ENCODE measurements around the gene ERF.

The ERF gene

GRCh38 chr19:42214810-42215485, 40.0 kb downstream of the ERF start:
- DNase-seq (ENCODE audit: low read depth), result no peak

DNA sequence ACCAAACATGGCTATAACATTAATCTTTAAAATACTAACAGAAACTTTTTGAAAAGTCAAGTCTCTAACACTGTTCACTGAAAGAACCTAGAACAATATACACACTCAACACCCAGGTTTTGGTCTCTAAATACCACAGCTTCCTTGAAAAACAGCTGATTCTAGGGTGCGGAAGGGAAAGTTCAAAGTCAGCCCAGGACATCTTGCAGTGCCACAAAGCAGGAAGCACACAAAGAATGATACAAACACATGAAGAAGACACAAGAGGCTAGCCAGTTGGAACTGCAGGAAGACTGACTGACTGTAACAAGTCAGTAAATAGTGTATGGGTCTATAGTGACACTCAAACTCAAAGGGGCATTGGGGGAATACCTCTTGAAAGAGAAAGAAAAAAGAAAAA, 42.0 kb downstream of the ERF start:
- no peak for DNase-seq (ENCODE audit: low read depth)

GRCh38 chr19:42208612-42209011, 46.3 kb downstream of the ERF start:
- no peak for DNase-seq (ENCODE audit: low read depth)

DNA sequence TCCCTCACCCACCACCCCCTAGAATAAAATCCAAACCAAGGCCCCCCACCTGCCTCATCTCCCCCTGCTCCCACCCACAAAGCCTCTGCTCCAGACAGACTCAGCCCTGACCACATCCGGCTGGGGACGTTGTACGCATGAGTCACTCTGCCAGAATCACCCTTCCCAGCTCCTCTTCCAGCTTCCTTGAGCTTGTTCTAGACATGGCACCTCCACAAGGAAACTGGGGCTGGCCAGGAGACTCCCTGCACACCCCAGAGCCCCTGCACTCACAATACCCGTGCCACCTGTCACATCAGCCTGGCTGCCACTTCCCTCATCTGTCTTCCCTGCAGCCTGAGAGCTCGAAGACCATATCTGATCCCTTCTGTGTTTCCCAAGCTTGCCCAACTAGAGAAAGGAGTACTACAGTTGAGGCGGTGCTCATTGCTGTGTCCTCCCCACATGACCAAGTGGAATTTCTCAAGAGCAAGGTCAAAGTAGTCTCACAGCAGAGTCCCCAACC, 47.1 kb downstream of the ERF start:
- no peak for DNase-seq (ENCODE audit: low read depth)

- no peak for DNase-seq (ENCODE audit: low read depth)
These were observed 47.8 kb downstream of the ERF start for GRCh38 chr19:42206871-42207755.

GRCh38 chr19:42204664-42205063, 50.3 kb downstream of the ERF start:
- DNase-seq (ENCODE audit: low read depth), result no peak

- no peak for DNase-seq (ENCODE audit: low read depth)
These were observed 51.2 kb downstream of the ERF start for GRCh38 chr19:42203700-42204099.

DNA sequence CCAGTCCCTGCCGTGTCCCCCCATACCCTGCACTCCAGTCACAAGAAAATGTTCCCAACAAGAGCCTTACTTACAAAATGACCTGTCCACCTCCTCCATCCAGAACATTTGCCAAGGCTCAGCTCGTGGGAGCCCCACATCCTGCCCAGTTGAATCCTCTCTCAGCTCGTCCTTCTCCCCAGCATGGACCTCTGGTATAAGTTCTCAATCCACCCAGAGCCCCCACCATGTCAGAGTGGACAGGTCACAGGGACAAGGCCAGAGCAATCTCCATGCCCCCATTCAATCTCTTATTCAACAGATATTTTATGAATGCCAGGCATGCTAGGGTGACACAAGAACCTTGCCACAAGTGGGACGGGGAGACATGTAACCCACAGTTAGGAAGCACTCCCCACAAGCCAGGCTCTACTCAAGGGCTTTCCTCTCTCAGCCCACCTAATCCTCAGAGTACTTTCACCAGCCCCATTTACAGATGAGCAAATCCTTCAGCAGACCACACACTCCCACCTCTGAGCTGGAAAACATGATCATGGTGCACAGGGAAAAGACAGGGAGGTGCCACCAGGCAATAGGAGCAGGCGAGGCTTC, 52.5 kb downstream of the ERF start:
- DNase-seq (ENCODE audit: low read depth), result no peak

- DNase-seq (ENCODE audit: low read depth), result no peak
These were observed 53.2 kb downstream of the ERF start for GRCh38 chr19:42201489-42202289.

GRCh38 chr19:42200116-42200715, 54.7 kb downstream of the ERF start:
- DNase-seq (ENCODE audit: low read depth), result no peak

GRCh38 chr19:42199440-42200115, 55.4 kb downstream of the ERF start:
- DNase-seq (ENCODE audit: low read depth), result no peak

GRCh38 chr19:42198676-42199439, 56.1 kb downstream of the ERF start:
- DNase-seq (ENCODE audit: low read depth), result no peak
